ENCODE measurements around the gene PRRC1.
"Not testable (repeated sequence)": the region's sequence is repeated elsewhere in the genome, so short reads cannot be mapped to it uniquely, and the experiment has no call there.

PRRC1 gene

DNA sequence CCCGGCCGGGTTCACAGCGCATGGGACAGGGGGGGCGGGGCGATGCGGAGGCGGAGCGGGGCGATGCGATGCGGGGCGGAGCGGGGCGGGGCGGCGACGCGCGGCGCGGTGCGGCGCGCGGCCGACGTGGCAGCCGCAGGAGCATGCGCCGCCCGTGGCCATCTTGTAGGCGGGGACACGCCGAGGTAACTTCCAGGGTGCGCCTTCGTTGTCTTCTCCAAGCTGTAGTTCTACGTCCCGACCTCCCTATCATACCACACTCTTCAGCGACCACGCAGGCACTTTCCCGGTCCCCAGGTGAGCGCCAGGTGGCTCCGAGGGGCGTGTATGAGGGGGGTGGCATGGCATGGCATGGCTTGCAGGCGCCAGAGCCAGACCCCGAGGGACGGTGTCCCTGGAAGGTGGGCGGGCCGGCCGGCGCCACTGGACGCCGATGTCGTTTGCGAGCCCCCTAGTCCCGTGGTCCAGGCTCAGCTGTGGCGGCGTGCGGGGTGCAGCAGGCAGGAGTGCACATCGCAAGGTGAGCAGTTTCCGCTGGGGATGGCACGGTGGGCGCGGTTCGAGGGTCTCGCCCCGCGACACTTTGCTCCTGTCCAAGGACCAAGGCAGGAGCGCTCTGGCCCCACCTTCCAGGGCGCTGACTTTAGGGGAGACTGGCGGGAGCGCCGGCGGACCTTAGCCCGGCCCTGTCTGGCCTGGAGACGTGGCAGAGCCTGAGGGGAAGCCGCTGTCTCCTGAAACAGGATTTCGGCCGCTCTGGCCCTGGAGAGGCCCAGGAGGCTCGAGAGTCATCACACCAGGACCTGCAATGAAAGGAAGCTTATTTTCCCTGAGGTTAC lies at the start of gene PRRC1:
Gene PRRC1, plus strand, starts transcription at position 161 of the 839 bp plus-strand sequence. CDS start 5,840 bp downstream, outside the sequence.
- DNase-seq, result peak; percentile 90

DNA sequence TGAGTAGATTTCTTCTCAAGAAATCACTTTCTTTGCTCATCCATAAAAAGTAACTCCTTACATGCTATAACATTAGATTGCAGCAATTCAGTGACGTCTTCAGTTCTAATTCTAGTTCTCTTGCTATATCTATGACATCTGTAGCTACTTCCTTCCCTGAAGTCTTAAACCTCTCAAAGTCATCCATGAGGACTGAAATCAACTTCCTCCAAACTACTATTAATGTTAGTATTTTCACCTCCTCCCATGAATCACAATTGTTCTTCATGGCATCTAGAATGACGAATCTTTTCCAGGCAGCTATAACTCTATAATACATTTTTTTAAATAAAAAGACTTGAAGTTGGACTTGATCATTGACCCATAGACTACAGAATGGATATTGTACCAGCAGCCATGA lies 46.2 kb upstream of the PRRC1 start:
- no peak for DNase-seq

GRCh38 chr5:127472700-127473099 lies 44.7 kb upstream of the PRRC1 start:
- DNase-seq, result no peak

DNA sequence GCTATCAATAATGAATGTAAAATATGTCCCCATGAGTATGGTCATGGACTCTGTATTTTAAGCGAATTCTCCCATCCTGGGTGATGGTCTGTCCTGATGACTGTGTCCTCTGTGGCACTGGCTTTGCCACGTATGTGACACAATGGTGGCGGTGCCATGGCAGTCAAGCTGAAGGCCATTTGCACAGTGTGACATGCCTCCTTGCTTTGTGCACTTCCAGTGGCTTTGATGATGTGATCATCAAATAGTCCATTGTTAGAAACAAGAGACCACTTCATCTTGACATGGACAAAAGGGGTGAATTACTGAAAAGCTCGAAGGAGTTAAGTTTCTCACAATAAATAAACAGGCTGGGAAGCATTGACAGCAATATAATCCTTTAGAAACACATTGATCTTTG lies 31.0 kb upstream of the PRRC1 start:
- DNase-seq, result no peak

GRCh38 chr5:127492854-127493738 lies 24.3 kb upstream of the PRRC1 start:
- no peak for DNase-seq

DNA sequence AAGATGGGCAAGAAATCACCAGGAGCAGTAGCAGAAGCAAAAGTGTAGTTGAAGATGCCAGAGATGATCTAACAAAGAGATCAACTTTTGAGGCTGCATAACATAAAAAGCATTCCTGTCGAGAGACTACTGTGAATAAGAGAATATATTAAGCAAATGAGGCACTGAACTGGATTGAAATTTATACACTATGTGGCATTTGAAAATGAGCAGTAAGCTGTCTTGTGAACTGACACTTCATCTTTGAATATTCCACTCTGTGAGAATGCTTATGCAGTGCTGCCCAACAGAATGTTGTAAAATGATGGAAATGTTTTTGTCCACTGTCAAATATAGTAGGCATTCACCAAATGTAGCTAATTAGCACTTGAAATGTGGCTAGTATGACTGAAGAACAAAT lies 18.9 kb upstream of the PRRC1 start:
- no peak for DNase-seq

- DNase-seq, result no peak
Observed at GRCh38 chr5:127505905-127506304, 11.5 kb upstream of the PRRC1 start.

DNA sequence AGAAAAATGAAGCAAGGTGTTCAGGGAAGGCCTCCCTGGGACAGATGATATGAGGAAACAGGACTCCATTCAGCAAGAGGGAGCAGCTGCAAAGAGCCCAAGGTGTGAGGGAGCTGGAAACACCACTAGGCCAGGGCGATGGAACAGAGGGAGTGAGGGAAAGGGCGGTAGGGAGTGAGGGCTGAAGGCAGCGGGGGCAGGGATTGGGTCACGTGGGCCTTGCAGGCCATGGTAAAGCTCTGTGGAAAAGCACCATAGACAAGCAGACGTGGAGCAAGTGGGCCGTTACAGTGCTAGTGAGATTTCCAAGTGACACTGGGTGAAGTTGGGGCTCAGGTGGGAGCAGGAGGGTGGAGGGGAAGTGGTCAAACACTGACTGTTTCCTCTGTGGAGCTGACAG lies 10.8 kb upstream of the PRRC1 start:
- no peak for DNase-seq

DNA sequence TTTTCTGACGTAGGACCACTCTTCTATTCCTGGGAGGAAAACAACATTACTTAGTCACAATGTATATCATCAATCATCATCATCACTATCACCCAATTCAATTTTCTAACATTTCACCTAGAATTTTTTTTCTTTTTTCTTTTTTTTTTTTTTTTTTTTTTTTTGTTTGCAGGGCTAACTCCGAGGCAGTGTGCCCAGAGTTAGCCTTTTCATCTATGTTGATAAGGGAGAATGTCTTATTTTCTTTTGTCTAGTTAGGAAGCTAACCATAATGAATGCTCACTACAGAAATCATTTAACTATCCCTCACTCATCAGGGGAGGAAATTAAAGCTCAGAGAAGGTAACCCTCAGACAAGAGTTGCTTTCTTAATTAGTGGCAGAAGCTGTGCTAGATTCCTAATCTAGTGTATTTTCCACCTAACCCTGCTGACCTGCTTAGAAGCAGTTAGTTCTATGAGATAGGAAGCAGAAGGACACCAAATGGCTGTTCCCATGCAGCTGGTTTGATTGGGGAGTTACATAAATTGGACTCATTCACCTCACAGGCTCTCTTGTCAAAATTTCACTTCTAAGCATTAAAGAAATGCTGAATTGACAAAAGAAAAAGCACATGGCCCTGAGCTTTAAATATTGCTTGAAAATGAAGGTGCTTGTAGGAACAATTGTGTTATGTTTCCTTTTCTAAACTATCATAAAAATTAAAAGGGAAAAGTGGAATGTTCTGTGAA lies 8.6 kb upstream of the PRRC1 start:
- no peak for DNase-seq

DNA sequence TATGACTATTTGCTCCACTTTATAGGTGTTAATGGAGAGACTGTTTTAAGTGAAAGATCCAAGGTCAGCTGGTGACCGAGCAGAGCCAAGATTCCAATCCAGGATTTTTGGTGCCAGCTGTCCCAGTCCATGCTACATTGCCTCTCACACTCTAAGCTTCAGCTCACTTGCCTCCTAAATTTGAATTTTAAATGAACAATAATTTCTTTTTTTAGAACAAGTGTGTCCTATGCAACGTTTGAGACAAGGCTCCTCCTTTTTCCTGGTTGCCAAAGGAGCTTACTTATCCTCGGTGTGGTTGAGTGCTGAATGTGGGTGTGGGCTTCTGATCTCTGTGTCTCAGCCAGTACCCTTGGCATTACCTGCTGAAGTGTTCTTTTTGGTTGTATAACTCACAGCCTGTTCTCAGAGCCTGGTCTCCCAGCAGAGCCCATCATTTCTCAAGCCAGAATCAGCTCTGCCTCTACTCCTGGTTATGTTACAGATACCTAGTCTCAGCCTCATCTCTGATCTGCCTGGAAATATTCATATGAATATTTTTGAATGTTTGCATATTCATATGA lies 4.0 kb upstream of the PRRC1 start:
- no peak for DNase-seq

DNA sequence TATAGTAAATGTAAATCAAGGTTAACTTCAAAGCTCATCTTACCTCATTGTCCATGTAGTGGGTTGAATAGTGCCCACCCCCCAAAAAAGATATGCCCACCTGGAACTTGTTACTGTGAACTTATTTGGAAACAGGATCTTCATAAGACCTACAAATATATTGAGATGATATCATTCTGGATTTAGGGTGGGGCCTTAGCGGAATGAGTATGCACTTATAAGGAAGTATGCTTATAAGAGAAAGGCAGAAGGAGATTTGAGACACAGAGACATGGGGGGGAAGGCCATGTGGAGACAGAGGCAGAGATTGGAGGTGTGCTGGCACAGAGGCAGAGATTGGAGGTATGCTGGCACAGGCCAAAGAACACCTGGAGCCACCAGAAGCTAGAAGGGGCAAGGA lies 2.6 kb upstream of the PRRC1 start:
- DNase-seq, result no peak

DNA sequence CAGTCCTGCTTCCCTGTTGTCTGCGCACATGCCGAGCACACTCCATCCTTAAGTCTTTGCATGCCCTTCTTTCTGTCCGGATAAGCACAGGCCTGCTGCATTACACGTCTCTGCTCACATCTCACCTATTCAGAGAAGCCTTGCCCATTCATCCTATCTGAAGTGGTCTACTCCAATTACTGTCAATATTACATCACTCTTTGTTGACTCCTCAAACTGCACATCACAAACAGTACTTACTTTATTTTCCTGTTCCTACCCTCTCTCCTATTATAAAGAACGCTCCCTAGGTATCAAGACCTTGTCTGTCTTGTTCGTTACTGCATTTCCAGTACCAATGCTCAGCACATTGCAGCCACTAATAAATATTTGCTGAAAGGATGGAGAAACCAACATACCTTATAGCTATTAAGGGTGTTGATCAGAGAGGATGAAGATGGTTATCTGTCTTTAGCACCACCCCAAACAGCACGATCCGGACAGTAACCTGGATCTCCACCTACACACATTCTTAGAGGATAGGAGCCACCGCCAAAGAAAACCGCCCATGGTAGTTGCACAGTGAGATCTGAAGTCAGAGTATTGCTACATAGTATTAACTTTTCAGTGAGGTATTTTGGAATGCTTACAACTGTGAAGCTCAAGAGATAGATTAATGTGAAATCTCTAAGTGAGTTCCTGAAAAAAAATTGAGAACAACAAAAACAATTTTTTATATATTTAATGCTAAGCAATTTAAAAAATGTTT lies 1.6 kb upstream of the PRRC1 start:
- DNase-seq, result no peak

- DNase-seq, result no peak
Observed at GRCh38 chr5:127517110-127517479, 345 bp upstream of the PRRC1 start.

DNA sequence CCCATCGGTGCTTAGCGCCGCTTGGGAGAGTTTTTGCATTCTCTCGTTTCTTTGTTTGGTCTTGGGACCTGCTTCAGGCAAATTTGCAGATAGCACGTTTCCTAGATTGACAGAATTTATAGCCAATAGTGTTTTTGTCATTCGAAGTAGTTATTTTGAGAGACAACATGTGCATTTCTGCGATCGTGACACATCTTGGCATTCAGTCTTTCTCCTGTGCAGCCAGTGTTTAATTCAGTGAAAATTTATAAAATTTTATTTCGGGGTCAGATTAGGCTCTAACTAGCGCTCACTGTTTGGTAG lies 830 bp downstream of the PRRC1 start:
- no peak for DNase-seq

- DNase-seq, result no peak
Observed at GRCh38 chr5:127519527-127519926, 2.1 kb downstream of the PRRC1 start.

DNA sequence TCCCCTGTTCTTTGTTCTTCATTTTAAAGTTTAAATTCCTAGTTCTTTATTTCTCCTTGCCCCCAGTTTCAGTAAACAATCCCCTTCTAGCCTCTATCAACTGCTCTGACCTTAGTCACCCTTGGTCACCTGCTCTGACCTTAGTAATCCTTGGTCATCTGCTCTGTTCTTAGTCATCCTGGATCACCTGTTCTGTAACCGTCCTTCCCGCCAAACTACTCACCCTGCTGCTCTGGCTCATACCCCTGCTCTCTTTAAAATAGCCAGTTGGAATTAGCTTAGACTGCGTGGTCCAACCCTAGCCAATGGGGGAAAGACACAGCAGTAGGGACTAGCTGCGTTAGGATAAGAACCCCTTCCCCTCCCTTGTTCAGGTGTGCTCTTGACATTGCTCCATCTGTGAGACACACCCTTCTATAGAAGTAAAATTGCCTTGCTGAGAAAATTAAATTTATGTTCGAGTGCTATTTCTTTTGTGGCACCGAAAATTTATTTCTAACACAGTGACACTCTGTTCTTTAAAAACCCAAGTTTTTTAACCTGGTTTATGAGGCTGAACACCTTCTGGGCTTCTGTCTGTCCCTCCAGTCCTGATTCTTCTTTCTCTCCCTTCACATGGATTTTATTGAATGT lies 3.8 kb downstream of the PRRC1 start:
- no peak for DNase-seq

DNA sequence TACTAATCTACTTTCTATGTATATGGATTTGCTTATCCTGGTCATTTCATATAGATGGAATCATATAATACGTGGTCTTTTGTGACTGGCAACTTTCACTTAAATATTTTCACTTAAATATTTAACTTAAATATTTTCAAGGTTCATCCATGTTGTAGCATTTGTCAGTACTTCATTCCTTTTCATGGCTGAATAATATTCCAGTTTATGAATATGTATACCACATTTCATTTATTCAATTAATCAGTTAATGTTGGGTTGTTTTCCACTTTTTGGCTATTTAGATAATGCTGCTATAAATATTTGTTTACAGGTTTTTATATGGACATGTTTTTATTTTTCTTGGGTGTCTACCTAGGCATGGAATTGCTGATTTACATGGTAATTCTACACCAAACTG lies 7.7 kb downstream of the PRRC1 start:
- DNase-seq, result no peak

DNA sequence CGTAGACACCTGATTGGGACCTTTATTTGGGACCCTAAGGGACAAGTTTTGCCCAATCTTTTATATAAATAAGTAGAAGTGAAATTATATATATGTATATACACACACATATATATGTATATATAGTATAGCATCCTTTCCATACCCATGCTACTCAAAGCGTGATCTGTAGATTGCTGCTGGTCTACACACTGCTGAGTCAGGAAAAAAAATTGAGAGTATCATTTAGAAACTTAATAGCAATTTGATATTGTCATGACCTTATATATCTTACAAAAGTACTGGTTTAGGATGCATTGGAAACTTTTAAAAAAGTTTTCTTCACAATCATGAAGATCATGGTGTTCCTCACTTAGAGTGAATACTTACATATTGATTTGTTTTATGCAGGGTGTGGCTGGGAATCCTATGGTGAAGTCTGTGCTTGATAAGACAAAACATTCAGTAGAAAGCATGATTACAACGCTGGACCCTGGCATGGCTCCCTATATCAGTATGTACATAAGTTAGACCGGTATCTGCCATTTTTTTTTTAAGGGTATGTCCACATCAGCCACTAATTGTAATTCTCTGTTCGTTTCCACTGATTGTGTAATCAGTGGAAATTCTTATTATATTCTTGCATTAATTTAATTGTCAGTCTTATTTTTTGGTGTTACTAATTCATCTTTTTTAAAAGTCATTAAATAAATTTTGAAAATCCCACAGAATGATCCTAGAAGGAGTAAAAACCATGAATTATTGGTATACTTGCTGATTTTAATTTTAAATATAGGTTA lies 12.7 kb downstream of the PRRC1 start:
- DNase-seq, result no peak

- DNase-seq, result no peak
Observed at GRCh38 chr5:127536687-127537086, 19.2 kb downstream of the PRRC1 start.

- DNase-seq, result not testable (repeated sequence)
Observed at GRCh38 chr5:127540553-127540952, 23.1 kb downstream of the PRRC1 start.

GRCh38 chr5:127545249-127545648 lies 27.8 kb downstream of the PRRC1 start:
- not testable (repeated sequence) for DNase-seq
